CD4-positive, alpha-beta T cell treated with Interferon alpha-2 for 1 hour (primary cell): ENCODE data around the gene HES4.

Experiments used
- DNase-seq, 2 donors: peaks; one replicate each; pipeline ENCODE4 v3.0.0-alpha.2; 2020 to 2022

HES4 gene

GRCh38 chr1:965526-966134 is 34.3 kb downstream of the HES4 start:
- DNase-seq = no peak

- DNase-seq = no peak
These were observed 35.0 kb downstream of the HES4 start for GRCh38 chr1:964691-965525.

GRCh38 chr1:963746-964525 is 36.0 kb downstream of the HES4 start:
- no peak for DNase-seq

GRCh38 chr1:963301-963651 is 36.6 kb downstream of the HES4 start:
- DNase-seq = no peak

GRCh38 chr1:962381-963300 is 37.3 kb downstream of the HES4 start:
- DNase-seq = no peak

- DNase-seq = no peak
These were observed 38.7 kb downstream of the HES4 start for GRCh38 chr1:961132-961669.

- peak; percentile 69 to 84 for DNase-seq
These were observed 39.4 kb downstream of the HES4 start, which contains the start of gene KLHL17 for GRCh38 chr1:960363-961131. KLHL17 (plus strand) TSS chr1:960584; CDS start chr1:960694, 110 bp downstream.

GRCh38 chr1:959731-960362 is 40.0 kb downstream of the HES4 start:
- DNase-seq = peak in 1 of 2 donors; percentile 18

- DNase-seq = peak; percentile 95 to 98
These were observed 40.8 kb downstream of the HES4 start, which contains the start of gene NOC2L for GRCh38 chr1:958823-959730. NOC2L (minus strand) TSS chr1:959256; CDS start chr1:959240, 16 bp downstream.

GRCh38 chr1:956636-957035 is 43.3 kb downstream of the HES4 start:
- no peak for DNase-seq

GRCh38 chr1:955474-955873 is 44.4 kb downstream of the HES4 start:
- DNase-seq = no peak

- no peak for DNase-seq
These were observed 45.0 kb downstream of the HES4 start for GRCh38 chr1:954927-955326.

- DNase-seq = no peak
These were observed 46.2 kb downstream of the HES4 start for GRCh38 chr1:953524-954320.

- DNase-seq = no peak
These were observed 47.3 kb downstream of the HES4 start for GRCh38 chr1:952603-953002.

GRCh38 chr1:952201-952600 is 47.7 kb downstream of the HES4 start:
- DNase-seq = no peak

- no peak for DNase-seq
These were observed 48.5 kb downstream of the HES4 start for GRCh38 chr1:951364-951763.

- DNase-seq = no peak
These were observed 49.0 kb downstream of the HES4 start for GRCh38 chr1:950881-951280.

- DNase-seq = no peak
These were observed 49.6 kb downstream of the HES4 start for GRCh38 chr1:950268-950667.
